Esophagus squamous epithelium (tissue), 5 donors: ENCODE measurements around the gene WBP1L. TPM values are rescaled to one million over a fixed set of nuclear protein-coding genes. Genes with fewer than 3 reads are reported as not detected.
"Not testable (repeated sequence)": the region's sequence is repeated elsewhere in the genome, so short reads cannot be mapped to it uniquely, and the experiment has no call there.

Experiments used
- DNase-seq: peaks from one replicate; lab custom pipeline; 2025; lab: John Stamatoyannopoulos, UW
- H3K27ac ChIP-seq, 4 donors: fragments of 200-600 bp; sonication (generic); one replicate each; pipeline ENCODE4 v1.5.1; 2016 to 2019; ENCODE audit warnings: mild to moderate bottlenecking in 1 of 4
- H3K27me3 ChIP-seq, 4 donors: fragments of 200-600 bp; sonication (generic); 1 replicate in 3 of 4; 2 replicates in 1 of 4; pipeline versions ENCODE4 v1.5.1 to v1.6.0; 2017 to 2021; ENCODE audit warnings: antibody characterized with exemption in 1 of 4
- H3K36me3 ChIP-seq, 3 donors: fragments of 200-600 bp; sonication (generic); one replicate each; pipeline ENCODE4 v1.5.1; 2016 to 2019
- H3K4me1 ChIP-seq, 3 donors: fragments of 200-600 bp; sonication (generic); one replicate each; pipeline ENCODE4 v1.5.1; 2017 to 2019
- H3K4me3 ChIP-seq, 4 donors: fragments of 200-600 bp; sonication (generic); 1 replicate in 3 of 4; 2 replicates in 1 of 4; pipeline ENCODE4 v1.5.1; 2016 to 2019; ENCODE audit warnings: mild to moderate bottlenecking in 2 of 4, moderate library complexity in 1 of 4
- H3K9me3 ChIP-seq, 3 donors: fragments of 200-600 bp; sonication (generic); one replicate each; pipeline ENCODE4 v1.5.1; 2016 to 2019
- POLR2A ChIP-seq, 4 donors: fragments of 450-650 bp; IDR thresholded peaks; one replicate each; pipeline ENCODE4 v1.6.1; 2017; ENCODE audit warnings: antibody characterized with exemption in 4 of 4, mild to moderate bottlenecking in 4 of 4, moderate library complexity in 3 of 4
- WGBS, 2 donors: methylation state at CpG; one replicate each; pipeline ENCODE4 v1.1.5; 2018; 5-methylcytosine and 5-hydroxymethylcytosine counted together
- intact Hi-C: fragments of 100-400 bp; cut with DNase I; formaldehyde crosslinking; loops from one replicate; pipeline ENCODE4 v1.15.0; 2022
- total RNA-seq, 4 donors: library from RNA; depleted of rRNA; stranded (reverse); fragments of >200 nt; gene quantifications; one replicate each; pipeline ENCODE4 v1.1.0, GENCODE V29; 2016
- TF ChIP-seq, protein P1 (sequence below), 6 experiments: fragments of 450-650 bp in 4 of 6; fragments of 200-600 bp in 2 of 6; sonication (generic) in 2 of 6; IDR thresholded peaks; one replicate each; pipeline ENCODE4 v1.5.1; 2016 to 2019; ENCODE audit warnings: antibody characterized with exemption in 6 of 6, mild to moderate bottlenecking in 4 of 6, moderate library complexity in 4 of 6
- donor health status: DM: yes; HTN: yes; CAD: no.

WBP1L gene
- 10 to 100 TPM; 40.6 to 61.4 (median 49.1) TPM for total RNA-seq

DNA sequence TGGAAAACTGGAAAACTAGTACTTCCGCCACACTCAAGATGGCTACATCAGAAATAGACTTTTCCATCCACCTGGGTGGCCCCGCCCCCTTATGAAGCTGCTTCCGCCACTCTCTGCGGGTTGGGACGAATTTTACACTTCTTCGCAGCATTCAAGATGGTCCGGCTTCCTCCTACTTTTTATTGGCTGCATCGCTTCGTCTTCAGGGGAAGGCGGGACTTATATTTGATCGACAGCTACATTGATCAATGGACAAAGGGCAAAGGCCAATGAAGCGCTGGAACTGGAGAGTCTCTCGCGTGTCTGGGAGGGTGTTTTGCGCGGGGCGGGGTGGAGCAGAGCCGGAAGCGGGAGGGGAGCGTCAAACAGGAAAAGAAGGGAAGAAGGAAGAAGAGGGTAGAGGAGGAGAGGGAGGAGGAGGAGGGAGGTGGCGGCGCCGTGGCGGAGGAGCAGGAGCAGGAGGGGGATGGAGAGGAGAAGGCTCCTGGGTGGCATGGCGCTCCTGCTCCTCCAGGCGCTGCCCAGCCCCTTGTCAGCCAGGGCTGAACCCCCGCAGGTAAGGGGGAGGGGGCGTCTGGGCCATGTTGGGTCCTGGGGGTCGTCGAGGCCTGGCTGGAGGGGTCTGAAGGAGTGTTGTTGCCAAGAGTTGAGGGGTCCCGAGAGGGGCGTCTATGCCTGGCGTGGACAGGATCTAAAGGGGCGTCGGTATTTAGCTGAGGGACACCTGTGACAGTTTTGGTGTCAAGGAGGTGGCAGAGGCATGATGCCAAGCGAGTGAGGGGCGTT is at the start of gene WBP1L:
TSS of gene WBP1L (plus strand) at position 361 of the 786 bp plus-strand sequence. CDS start at position 467, 106 bp downstream.
- H3K4me1 ChIP-seq: peaks cover 9 to 45% (median 14%) of the 10 kb centered on the region in 3 donors
- WGBS, 2 donors: 0 to 2% methylated on average over 28 to 33 of the region's 37 CpGs
- TF ChIP-seq POLR2A (IDR thresholded peaks at IDR 0.05): peak in 2 of 4 donors; percentile 83 to 85
- TF ChIP-seq, protein P1, sequence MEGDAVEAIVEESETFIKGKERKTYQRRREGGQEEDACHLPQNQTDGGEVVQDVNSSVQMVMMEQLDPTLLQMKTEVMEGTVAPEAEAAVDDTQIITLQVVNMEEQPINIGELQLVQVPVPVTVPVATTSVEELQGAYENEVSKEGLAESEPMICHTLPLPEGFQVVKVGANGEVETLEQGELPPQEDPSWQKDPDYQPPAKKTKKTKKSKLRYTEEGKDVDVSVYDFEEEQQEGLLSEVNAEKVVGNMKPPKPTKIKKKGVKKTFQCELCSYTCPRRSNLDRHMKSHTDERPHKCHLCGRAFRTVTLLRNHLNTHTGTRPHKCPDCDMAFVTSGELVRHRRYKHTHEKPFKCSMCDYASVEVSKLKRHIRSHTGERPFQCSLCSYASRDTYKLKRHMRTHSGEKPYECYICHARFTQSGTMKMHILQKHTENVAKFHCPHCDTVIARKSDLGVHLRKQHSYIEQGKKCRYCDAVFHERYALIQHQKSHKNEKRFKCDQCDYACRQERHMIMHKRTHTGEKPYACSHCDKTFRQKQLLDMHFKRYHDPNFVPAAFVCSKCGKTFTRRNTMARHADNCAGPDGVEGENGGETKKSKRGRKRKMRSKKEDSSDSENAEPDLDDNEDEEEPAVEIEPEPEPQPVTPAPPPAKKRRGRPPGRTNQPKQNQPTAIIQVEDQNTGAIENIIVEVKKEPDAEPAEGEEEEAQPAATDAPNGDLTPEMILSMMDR (IDR thresholded peaks at IDR 0.05): peak in 1 of 6 experiments; percentile 7
- intact Hi-C loops: no loop called here
- peak; percentile 85 for DNase-seq
- H3K27ac ChIP-seq: peak within 1 kb of the TSS; percentile 89 to 97 (median 93)
- H3K27me3 ChIP-seq: no peaks in the 10 kb centered on the region
- H3K4me3 ChIP-seq: peak within 1 kb of the TSS; percentile 72 to 97 (median 84)
- H3K9me3 ChIP-seq: no peaks in the 10 kb centered on the region
- peaks cover 0 to 4% (median 0%) of the 10 kb centered on the region in 3 donors for H3K36me3 ChIP-seq

GRCh38 chr10:102695401-102695800 is 48.3 kb upstream of the WBP1L start:
- H3K27me3 ChIP-seq, H3K27ac ChIP-seq, intact Hi-C loops, DNase-seq, H3K4me3 ChIP-seq, H3K9me3 ChIP-seq: not testable (repeated sequence)
- Histone ChIP-seq H3K36me3 (peaks cover 0 to 44% (median 7%) of the 10 kb centered on the region in 3 donors), H3K4me1 (peaks cover 0 to 11% (median 0%) of the 10 kb centered on the region in 3 donors)
- 87 to 91% methylated on average over 10 of the region's 10 CpGs for WGBS, 2 donors

DNA sequence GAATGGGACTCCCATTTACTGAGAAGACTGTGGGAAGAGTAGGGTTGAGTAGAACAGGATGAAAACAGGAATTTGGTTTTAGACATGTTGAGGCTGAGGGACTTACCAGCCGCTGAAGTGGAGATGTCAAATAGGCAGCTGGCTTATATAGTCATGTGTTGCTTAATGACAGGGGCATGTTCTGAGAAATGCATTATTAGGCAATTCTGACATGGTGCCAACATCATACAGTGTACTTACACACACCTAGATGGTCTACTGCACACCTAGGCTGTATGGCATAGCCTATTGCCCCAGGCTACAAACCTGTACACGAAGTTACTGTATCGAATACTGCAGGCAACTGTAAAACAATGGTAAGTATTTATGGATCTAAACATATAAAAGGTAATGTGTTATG is 47.0 kb upstream of the WBP1L start:
- no peak for DNase-seq
- Histone ChIP-seq H3K9me3 (no peaks in the 10 kb centered on the region), H3K27ac (no peak overlapping the region), H3K36me3 (peaks cover 0 to 44% (median 7%) of the 10 kb centered on the region in 3 donors), H3K4me1 (peaks cover 0 to 6% (median 0%) of the 10 kb centered on the region in 3 donors), H3K27me3 (no peaks in the 10 kb centered on the region), H3K4me3 (no peak overlapping the region)
- TF ChIP-seq, protein P1 (IDR thresholded peaks at IDR 0.05): no peak
- TF ChIP-seq POLR2A (IDR thresholded peaks at IDR 0.05): no peak
- WGBS, 2 donors: 35 to 47% methylated on average over 3 of the region's 3 CpGs
- intact Hi-C loops: no loop called here

DNA sequence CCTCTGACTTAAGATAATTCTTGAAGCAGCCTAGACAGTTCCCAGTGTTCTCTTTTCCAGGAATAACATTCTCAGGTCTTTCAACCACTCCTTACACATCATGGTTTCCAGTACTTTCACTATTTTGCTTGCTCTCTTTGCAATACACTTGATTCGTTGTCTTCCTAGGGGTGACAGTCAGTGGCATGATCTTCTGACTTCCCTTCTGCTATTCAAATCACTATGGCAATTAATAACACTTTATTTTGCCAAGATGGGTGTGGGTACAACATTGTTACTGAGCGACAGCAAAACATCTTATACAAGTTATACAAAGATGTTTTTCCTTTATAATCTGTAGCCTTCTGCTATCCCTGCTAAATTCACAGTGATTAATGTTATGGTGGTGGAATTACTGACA is 44.9 kb upstream of the WBP1L start:
- TF ChIP-seq POLR2A (IDR thresholded peaks at IDR 0.05): no peak
- TF ChIP-seq, protein P1 (IDR thresholded peaks at IDR 0.05): no peak
- Histone ChIP-seq H3K9me3 (no peaks in the 10 kb centered on the region), H3K4me1 (no peaks in the 10 kb centered on the region), H3K4me3 (no peak overlapping the region), H3K27ac (no peak overlapping the region), H3K27me3 (no peaks in the 10 kb centered on the region), H3K36me3 (peaks cover 0 to 44% (median 7%) of the 10 kb centered on the region in 3 donors)
- 73 to 80% methylated on average over 2 of the region's 2 CpGs for WGBS, 2 donors
- intact Hi-C loops: no loop called here
- DNase-seq: no peak

DNA sequence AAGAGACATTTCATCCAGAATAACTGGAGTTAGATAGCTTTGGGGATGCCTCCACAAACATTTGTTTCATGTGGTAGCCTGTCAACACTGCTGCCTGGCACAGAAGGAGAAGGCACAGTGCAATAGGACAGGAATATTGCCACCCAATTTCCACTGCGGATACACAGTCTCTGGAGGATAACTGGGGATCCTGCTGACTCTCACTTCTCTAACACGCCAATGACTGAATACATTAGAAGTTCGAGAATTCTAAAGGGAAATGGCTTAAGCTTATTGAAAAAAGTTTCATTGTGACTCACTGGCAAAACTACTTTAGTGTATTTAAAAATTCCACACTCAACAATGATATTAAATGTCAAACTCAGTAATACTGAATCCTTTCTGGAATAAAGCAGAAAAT is 42.5 kb upstream of the WBP1L start:
- DNase-seq: no peak
- no peaks in the 10 kb centered on the region for H3K4me1 ChIP-seq
- H3K9me3 ChIP-seq: no peaks in the 10 kb centered on the region
- WGBS, 2 donors: 70 to 71% methylated on average over 3 of the region's 3 CpGs
- H3K36me3 ChIP-seq: peaks cover 0 to 36% (median 7%) of the 10 kb centered on the region in 3 donors
- H3K27ac ChIP-seq: no peak overlapping the region
- no peak for TF ChIP-seq POLR2A (IDR thresholded peaks at IDR 0.05)
- TF ChIP-seq, protein P1 (IDR thresholded peaks at IDR 0.05): no peak
- H3K4me3 ChIP-seq: no peak overlapping the region
- H3K27me3 ChIP-seq: no peaks in the 10 kb centered on the region
- intact Hi-C loops: no loop called here
